Kidney epithelial cell (primary cell): ENCODE data around the gene ARL13B. TPM values are rescaled to one million over a fixed set of nuclear protein-coding genes. Genes with fewer than 3 reads are reported as not detected.
"Not testable (repeated sequence)": the region's sequence is repeated elsewhere in the genome, so short reads cannot be mapped to it uniquely, and the experiment has no call there.

Experiments used
- DNase-seq: peaks from one replicate; pipeline ENCODE4 v3.0.0-alpha.2; 2010; ENCODE audit warnings: low read depth
- H3K27me3 ChIP-seq: 2 replicates; pipeline ENCODE4 v1.6.0; 2011; ENCODE audit warnings: low read length; ENCODE audit not compliant: control insufficient read depth, insufficient read depth
- H3K36me3 ChIP-seq: 2 replicates; pipeline ENCODE4 v1.5.1; 2011; ENCODE audit warnings: low read length; ENCODE audit not compliant: control insufficient read depth, insufficient read depth
- H3K4me3 ChIP-seq: 2 replicates; pipeline ENCODE4 v1.5.1; 2011; ENCODE audit warnings: low read depth, mild to moderate bottlenecking, control low read depth, low read length
- total RNA-seq: library from RNA; depleted of rRNA; stranded (reverse); fragments of >200 nt; gene quantifications from 2 replicates; pipeline ENCODE4 v1.2.3, GENCODE V29; 2015
- TF ChIP-seq, protein P1 (sequence below): IDR thresholded peaks from 2 replicates; pipeline ENCODE4 v1.5.1; 2011; ENCODE audit warnings: mild to moderate bottlenecking, moderate library complexity, low read length, control low read depth, inconsistent platforms; ENCODE audit not compliant: insufficient read depth, poor library complexity, severe bottlenecking

ARL13B gene
- total RNA-seq, 1 donor from 2014 or later = 11.4 TPM

DNA sequence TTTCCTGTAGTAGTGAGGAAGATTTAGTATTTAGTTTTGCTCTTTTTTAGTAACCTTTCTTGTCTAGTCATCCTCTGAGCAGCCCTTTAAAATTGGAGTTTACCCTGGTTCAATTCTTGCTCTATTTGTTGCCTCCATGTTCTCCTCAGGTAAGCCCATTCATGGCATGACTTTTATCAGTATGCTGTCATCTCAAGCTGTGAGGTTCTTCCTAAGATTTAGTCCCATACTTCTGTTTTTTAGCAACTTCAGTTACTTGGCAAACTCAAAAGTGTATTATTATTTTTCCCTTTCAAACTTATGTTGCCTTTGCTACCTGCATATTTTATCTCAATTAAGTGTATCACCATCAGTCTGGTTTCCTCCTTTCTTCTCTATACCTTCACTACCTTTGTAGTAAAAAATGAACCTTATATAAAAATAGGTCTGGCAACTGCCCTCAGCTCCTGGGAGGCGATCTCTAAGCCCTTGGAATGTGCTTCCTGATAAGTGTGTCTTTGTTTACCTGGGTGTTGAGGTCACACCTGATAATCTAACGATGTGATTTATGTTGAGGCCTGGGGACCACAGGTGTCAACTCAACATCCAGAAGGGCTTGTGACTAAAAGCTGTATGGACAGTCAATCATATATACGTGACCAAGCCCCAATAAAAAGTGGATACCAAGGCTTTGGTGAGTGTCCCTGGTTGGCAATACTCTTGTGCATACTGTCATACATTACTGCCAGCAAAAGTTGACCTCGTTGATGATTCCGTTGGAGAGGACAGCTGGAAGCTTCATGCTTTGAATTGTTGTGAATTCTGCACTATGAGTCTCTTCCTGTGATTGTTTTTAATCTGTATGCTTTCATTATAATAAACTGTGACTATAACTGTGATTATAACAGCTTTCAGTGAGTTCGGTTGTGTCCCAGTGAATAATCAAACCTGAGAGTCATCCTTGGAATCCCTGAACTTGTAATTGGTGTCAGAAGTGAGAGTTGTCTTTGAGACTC is 86.8 kb downstream of the ARL13B start:
- Histone ChIP-seq H3K27me3 (no peaks in the 10 kb centered on the region), H3K4me3 (no peak overlapping the region), H3K36me3 (peaks cover 2% of the 10 kb centered on the region)
- TF ChIP-seq, protein P1, sequence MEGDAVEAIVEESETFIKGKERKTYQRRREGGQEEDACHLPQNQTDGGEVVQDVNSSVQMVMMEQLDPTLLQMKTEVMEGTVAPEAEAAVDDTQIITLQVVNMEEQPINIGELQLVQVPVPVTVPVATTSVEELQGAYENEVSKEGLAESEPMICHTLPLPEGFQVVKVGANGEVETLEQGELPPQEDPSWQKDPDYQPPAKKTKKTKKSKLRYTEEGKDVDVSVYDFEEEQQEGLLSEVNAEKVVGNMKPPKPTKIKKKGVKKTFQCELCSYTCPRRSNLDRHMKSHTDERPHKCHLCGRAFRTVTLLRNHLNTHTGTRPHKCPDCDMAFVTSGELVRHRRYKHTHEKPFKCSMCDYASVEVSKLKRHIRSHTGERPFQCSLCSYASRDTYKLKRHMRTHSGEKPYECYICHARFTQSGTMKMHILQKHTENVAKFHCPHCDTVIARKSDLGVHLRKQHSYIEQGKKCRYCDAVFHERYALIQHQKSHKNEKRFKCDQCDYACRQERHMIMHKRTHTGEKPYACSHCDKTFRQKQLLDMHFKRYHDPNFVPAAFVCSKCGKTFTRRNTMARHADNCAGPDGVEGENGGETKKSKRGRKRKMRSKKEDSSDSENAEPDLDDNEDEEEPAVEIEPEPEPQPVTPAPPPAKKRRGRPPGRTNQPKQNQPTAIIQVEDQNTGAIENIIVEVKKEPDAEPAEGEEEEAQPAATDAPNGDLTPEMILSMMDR = no peak
- DNase-seq = no peak

DNA sequence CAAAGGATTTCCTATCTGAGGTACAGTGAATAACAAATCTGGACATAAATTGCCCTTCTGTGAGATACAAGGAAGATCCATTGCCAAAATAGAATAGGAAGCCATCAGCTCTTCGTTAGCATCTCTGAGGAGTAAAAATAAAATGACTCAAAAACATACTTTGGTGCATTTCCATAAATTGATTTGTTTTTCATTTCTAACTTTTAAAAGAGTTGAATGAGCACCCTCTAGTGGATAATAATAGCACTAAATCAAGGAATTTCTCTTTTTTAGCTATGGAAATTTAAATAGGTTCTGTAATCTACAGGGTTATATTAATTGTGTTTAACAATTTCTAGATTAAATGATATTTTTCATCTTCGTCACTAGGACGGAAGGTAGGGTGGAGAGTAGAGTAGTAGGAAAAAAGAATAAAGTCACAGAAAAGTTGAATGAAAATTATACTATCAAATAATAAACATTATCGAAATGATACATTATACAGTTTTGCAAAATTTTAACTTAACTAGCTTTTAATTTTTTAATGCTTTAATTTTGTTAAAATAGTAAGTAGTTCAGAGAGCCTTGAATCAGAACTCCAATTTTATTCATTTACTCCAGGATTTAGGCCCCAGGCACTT is 89.3 kb downstream of the ARL13B start:
- H3K4me3 ChIP-seq = no peak overlapping the region
- TF ChIP-seq, protein P1 = no peak
- DNase-seq = no peak
- H3K36me3 ChIP-seq = peaks cover 2% of the 10 kb centered on the region
- H3K27me3 ChIP-seq = no peaks in the 10 kb centered on the region

DNA sequence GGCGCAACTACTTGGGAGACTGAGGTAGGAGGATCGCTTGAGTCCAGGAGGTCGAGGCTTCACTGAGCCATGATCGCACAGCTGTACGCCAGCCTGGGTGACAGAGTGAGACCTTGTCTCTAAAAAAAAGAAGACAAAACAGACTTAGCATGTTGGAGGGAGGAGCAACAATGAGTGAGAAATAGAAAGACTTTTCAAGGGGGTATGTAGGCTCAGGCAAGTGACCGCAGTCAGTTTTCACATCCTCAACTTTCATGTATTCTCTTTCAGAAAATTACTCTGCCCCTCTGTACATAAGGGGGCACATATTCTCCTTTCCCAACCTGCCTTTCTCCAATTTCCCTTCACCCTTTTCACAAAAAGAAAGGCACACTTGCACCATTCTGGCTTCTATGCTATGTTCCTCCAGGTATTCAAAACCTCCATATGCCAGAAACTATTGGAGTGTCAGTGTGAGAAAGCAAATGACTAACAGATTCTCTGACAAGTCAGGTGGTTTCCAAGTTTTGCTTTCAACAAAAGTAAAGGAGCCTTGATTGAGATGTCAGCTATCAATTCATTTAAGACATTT is 90.5 kb downstream of the ARL13B start:
- H3K36me3 ChIP-seq = peaks cover 2% of the 10 kb centered on the region
- no peak overlapping the region for H3K4me3 ChIP-seq
- no peak for DNase-seq
- TF ChIP-seq, protein P1 = no peak
- no peaks in the 10 kb centered on the region for H3K27me3 ChIP-seq

DNA sequence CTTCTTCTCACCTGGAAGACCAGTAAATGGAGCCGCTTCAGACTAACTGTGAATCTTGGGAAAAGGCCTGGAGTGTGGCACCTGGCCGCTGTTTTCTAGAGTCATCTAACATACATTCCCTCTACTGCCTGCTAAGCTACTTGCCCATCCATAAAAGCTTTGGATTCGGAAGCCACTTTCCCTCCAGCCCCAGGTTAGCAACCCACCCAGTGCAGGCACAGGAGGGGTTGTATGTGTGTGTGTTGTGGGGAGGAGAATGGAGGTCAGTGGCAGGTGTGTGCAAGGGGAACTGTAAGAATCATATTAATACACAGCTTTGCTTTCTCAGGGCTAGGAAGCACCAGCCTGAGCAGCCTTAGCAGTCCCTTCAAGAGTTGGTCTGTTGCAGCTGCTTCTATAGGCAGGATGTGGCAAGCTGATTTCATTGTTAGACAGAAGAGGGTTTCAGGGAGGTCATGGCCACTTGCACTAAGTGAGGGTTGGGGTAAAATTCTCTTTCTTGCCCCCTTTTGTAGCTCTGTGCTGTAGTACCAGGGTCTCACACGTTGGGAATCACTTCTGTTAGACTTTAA is 91.8 kb downstream of the ARL13B start:
- no peak for DNase-seq
- Histone ChIP-seq H3K36me3 (peaks cover 2% of the 10 kb centered on the region), H3K4me3 (no peak overlapping the region), H3K27me3 (no peaks in the 10 kb centered on the region)
- TF ChIP-seq, protein P1 = no peak

GRCh38 chr3:94076055-94076454 is 96.1 kb downstream of the ARL13B start:
- TF ChIP-seq, protein P1 = no peak
- H3K27me3 ChIP-seq = no peaks in the 10 kb centered on the region
- H3K36me3 ChIP-seq = no peaks in the 10 kb centered on the region
- DNase-seq = peak; percentile 4
- H3K4me3 ChIP-seq = no peak overlapping the region

GRCh38 chr3:94080552-94080951 is 100.6 kb downstream of the ARL13B start:
- DNase-seq, H3K27me3 ChIP-seq, H3K4me3 ChIP-seq, H3K36me3 ChIP-seq: not testable (repeated sequence)
